Aorta (tissue), 5 donors: ENCODE results near the gene A1BG. TPM values are rescaled to one million over a fixed set of nuclear protein-coding genes. Genes with fewer than 3 reads are reported as not detected.
A peak's percentile ranks its signal among the peaks of the same experiment; 100 is the strongest.

Experiments
- ATAC-seq: fragments of 200-7000 bp; cut with Tn5 transposase; one replicate; pipeline ENCODE4 v1.9.1; 2022; ENCODE audit warnings: moderate library complexity; ENCODE audit not compliant: low FRiP score
- DNase-seq, 2 donors: peaks; one replicate each; pipeline ENCODE4 v3.0.0-alpha.2; 2020
- H3K27ac ChIP-seq, 2 donors: one replicate each; pipeline ENCODE4 v1.5.1; 2013; ENCODE audit warnings: low read length in 2 of 2, mild to moderate bottlenecking in 2 of 2, moderate library complexity in 2 of 2, control low read depth in 1 of 2, inconsistent platforms in 1 of 2, low read depth in 1 of 2
- H3K27me3 ChIP-seq, 2 donors: one replicate each; pipeline ENCODE4 v1.6.1; 2013; ENCODE audit warnings: control low read depth in 1 of 2, low read length in 1 of 2, mild to moderate bottlenecking in 1 of 2, moderate library complexity in 1 of 2; ENCODE audit not compliant: insufficient read depth in 2 of 2, control insufficient read depth in 1 of 2
- H3K36me3 ChIP-seq, 2 donors: one replicate each; pipeline ENCODE4 v1.6.1; 2013; ENCODE audit warnings: control low read depth in 1 of 2, low read length in 1 of 2, mild to moderate bottlenecking in 1 of 2; ENCODE audit not compliant: insufficient read depth in 2 of 2, control insufficient read depth in 1 of 2
- H3K4me1 ChIP-seq, 2 donors: one replicate each; pipeline ENCODE4 v1.6.1; 2013; ENCODE audit warnings: low read length in 2 of 2, control low read depth in 1 of 2, mild to moderate bottlenecking in 1 of 2, moderate library complexity in 1 of 2; ENCODE audit not compliant: insufficient read depth in 2 of 2, control insufficient read depth in 1 of 2
- H3K4me3 ChIP-seq, 2 donors: one replicate each; pipeline ENCODE4 v1.5.1; 2013; ENCODE audit warnings: low read length in 2 of 2, control low read depth in 1 of 2, mild to moderate bottlenecking in 1 of 2
- H3K9me3 ChIP-seq: one replicate; pipeline ENCODE4 v1.6.1; 2013; ENCODE audit warnings: mild to moderate bottlenecking, low read length; ENCODE audit not compliant: control insufficient read depth
- WGBS, 2 donors: extraction: QIAGEN DNeasy Blood & Tissue Kit; methylation state at CpG; one replicate each; pipeline ENCODE4 v1.1.7; 2013; 5-methylcytosine and 5-hydroxymethylcytosine counted together
- intact Hi-C, 2 donors: fragments of 100-400 bp; cut with DNase I; formaldehyde crosslinking; loops; one replicate each; pipeline versions ENCODE4 v1.14.2 to v1.15.0; 2022
- long read RNA-seq, 2 donors: library from polyadenylated mRNA; unstranded; transcript quantifications; one replicate each; pipeline ENCODE4 v2.0.0, GENCODE V29; 2020 to 2021
- polyA plus RNA-seq, 2 donors: library from polyadenylated mRNA; stranded (reverse); fragments of 200-250 nt; gene quantifications; one replicate each; pipeline ENCODE4 v1.2.3, GENCODE V29; 2013
- total RNA-seq, 2 donors: library from RNA; stranded (reverse); fragmentation: NEBNext Ultra II Directional; extraction: Animal tissue kit (Norgen Biotek cat#: 25700); gene quantifications; one replicate each; pipeline ENCODE4 v1.2.1, GENCODE V29; 2021
- donor health status: healthy with polysubstance abuse.
- donor health status: Bipolar disorder and iron deficiency.
- donor health status: DM: no; HTN: no; CAD: no.
- donor health status: DM: no; HTN: no; CAD: no.
- donor health status: DM: yes; HTN: yes; CAD: no.

A1BG gene, protein sequence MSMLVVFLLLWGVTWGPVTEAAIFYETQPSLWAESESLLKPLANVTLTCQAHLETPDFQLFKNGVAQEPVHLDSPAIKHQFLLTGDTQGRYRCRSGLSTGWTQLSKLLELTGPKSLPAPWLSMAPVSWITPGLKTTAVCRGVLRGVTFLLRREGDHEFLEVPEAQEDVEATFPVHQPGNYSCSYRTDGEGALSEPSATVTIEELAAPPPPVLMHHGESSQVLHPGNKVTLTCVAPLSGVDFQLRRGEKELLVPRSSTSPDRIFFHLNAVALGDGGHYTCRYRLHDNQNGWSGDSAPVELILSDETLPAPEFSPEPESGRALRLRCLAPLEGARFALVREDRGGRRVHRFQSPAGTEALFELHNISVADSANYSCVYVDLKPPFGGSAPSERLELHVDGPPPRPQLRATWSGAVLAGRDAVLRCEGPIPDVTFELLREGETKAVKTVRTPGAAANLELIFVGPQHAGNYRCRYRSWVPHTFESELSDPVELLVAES
- total RNA-seq (10 to 100 TPM in 1 of 2 donors, 1 to 10 TPM in 1; 9.7 to 11.3 TPM), polyA plus RNA-seq (10 to 100 TPM; 21.5 to 81.6 TPM)
- long read RNA-seq, donor 1, partial matches to known transcripts = 1 of 1 reads
- long read RNA-seq, donor 1, other reads (novel, unspliced or antisense) = 0 of 1 reads
- long read RNA-seq, donor 2, partial matches to known transcripts = 0 of 2 reads
- long read RNA-seq, donor 2, other reads (novel, unspliced or antisense) = 2 of 2 reads

DNA sequence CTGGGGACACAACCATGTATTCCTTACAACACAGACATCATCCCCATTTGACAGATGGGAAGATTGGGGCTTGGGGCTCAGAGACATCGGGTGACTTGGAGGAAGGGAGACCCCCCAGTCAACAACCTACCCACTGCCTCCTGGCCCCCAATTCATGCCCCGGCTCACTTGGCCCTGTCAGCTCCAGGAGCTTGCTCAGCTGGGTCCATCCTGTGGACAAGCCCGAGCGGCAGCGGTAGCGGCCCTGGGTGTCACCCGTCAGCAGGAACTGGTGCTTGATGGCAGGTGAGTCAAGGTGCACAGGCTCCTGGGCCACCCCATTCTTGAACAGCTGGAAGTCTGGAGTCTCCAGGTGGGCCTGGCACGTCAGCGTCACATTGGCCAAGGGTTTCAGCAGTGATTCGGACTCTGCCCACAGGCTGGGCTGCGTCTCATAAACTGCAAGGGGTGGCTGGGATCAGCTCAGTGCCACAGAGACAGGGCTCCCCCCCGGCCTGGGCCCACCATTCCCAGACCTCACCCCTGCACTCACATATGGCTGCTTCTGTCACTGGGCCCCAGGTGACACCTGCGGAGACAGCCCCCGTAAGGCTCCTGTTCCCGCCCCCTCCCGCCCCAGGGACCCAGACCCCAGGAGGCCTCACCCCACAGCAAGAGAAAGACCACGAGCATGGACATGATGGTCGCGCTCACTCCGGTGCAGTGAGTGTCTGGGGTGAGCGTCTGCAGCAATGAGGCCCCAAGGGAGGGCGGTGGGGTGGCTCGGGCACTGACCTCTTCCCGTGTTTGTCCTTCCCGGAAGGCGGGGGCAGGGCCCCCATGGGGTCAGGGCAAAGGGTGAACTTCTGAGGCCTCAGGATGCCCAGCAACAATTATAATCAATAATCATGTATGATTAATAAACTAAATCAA, at the start of gene A1BG:
Gene A1BG (minus strand): TSS at position 733 of the 912 bp plus-strand sequence. CDS start 55 bp downstream, at position 678.
- no peaks in the 10 kb centered on the region for H3K36me3 ChIP-seq
- DNase-seq = peak; percentile 44 to 68
- 81 to 86% methylated on average over 26 of the region's 26 CpGs for WGBS, 2 donors

DNA sequence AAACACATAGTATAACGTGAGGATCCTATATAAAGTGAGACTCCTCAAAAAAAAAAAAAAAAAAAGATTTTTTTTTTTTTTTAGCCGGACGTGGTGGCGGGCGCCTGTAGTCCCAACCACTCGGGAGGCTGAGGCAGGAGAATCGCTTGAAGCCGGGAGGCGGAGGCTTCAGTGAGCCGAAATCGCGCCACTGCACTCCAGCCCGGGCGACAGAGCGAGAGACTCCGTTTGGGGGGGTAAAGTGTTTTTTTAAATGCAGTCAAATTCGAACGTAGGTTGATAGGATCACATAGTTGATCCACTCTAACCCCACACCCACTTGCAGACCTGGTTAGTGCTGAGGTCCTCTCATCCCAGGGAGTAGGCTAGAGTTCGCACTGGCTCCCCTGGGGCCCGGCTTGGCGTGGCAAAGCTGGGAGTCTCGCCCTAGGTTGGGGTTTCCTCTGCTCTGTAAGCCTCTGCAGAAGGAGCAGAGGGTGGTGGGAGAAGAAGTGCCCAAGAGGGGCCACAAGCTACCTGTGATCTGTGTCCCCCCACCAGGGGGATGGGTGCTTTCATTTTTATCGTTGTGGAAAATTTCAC, 48.6 kb upstream of the A1BG start:
- Histone ChIP-seq H3K4me1 (no peaks in the 10 kb centered on the region), H3K27me3 (no peaks in the 10 kb centered on the region), H3K4me3 (no peak overlapping the region), H3K27ac (no peak overlapping the region), H3K36me3 (no peaks in the 10 kb centered on the region), H3K9me3 (no peaks in the 10 kb centered on the region)
- intact Hi-C loops = loop anchor here in 1 of 2 donors (5.0 kb wide), 1 partner anchor 40 kb away; the partner anchor contains the start of gene ZNF132
- WGBS, 2 donors = 26 to 30% methylated on average over 21 to 23 of the region's 23 CpGs
- ATAC-seq (no peak), DNase-seq (peak in 1 of 2 donors; percentile 60)

More for the DNA sequence above, at the start of gene A1BG:
- intact Hi-C loops = no loop called here
- no peaks in the 10 kb centered on the region for H3K9me3 ChIP-seq
- no peaks in the 10 kb centered on the region for H3K4me1 ChIP-seq
- no peak within 1 kb of the TSS for H3K4me3 ChIP-seq
- no peaks in the 10 kb centered on the region for H3K27me3 ChIP-seq
- H3K27ac ChIP-seq = no peak within 1 kb of the TSS
- ATAC-seq = no peak

DNA sequence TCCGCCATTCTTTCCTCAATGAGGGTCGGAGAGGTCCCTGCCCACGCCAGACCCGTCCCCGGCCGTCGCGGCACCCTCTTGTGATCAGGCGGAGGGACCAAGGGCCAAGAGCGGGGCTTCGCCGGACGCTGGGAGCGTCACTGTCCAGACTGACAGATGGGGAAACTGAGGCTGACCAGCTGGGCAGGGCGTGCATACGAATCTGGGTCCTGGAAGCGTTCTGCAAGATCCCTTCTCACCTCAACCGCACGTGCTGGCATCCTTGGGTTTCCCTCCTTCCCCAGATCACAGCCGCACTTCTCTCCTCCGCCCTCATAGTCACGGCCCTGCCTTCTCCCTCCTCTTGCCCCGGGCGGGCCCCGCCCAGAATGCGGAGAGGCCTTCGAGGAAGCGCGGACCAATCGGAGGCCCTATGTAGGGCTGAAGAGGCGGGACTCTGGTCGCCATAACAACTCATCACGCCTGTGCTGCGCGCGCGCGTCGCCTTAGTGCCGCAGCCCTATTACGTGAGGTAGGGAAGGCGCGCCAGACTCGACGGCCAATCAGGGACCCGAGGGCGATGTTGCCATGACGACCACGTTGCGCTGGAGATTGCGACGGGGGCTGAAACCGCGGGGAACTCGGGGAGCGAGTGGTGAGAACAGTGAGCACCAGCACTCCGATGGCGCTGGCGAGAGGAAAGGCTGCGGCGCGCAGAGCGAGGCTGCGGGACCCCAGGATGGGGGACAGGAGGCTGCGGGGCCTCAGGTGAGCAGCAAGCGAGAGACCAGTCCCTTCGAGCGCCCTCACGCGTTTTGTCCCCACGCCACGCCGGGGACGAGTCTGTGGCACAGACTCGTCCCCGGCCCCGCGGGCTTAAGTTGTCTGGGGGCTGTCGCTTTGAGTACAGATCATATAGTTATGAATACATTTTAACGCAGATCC, 47.9 kb upstream of the A1BG start:
- Histone ChIP-seq H3K9me3 (no peaks in the 10 kb centered on the region), H3K27ac (no peak overlapping the region), H3K4me1 (no peaks in the 10 kb centered on the region), H3K36me3 (no peaks in the 10 kb centered on the region), H3K4me3 (peak overlapping the region in 1 of 2 donors; percentile 57), H3K27me3 (no peaks in the 10 kb centered on the region)
- intact Hi-C loops = loop anchor here in 1 of 2 donors (5.0 kb wide), 1 partner anchor 41 kb away; the partner anchor contains the start of gene ZNF132
- DNase-seq (peak; percentile 100), ATAC-seq (peak; percentile 100)
- 1% methylated on average over 77 to 80 of the region's 80 CpGs for WGBS, 2 donors

DNA sequence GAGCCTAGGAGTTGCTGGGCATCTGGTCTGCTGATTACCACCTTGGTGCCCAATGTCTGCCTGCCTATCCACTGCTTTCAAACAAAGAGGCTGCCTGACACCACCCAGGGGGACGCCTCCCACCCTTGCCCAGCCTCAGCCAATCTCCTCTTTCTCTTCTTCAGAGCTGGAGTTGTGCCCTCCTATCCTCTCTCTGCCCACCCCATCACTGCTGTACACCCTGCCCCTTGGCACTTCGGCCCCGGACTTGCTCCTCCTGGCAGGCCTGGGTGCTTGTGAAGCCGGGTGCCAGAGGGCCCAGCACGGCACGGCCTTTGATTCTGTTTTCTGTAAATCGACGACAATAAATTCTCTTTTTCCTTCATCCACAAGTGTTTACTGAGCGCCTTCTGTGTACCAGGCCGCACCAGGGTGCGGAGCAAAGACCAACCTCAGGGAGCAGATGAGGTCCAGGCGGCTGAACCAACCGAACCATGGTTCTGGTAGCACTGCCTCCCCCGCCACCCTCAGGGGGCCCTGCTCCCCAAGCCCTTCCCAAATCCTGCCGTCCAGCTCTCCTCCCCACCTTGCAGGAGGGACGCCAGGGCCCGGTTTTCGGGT, 47.1 kb upstream of the A1BG start:
- Histone ChIP-seq H3K9me3 (no peaks in the 10 kb centered on the region), H3K27ac (no peak overlapping the region), H3K36me3 (no peaks in the 10 kb centered on the region), H3K27me3 (no peaks in the 10 kb centered on the region), H3K4me3 (peak overlapping the region in 1 of 2 donors; percentile 57), H3K4me1 (no peaks in the 10 kb centered on the region)
- DNase-seq = peak; percentile 50 to 74
- WGBS, 2 donors = 22 to 39% methylated on average over 18 of the region's 18 CpGs
- intact Hi-C loops = loop anchor here in 1 of 2 donors (5.0 kb wide), 1 partner anchor 42 kb away; the partner anchor contains the start of gene ZNF132
- no peak for ATAC-seq

DNA sequence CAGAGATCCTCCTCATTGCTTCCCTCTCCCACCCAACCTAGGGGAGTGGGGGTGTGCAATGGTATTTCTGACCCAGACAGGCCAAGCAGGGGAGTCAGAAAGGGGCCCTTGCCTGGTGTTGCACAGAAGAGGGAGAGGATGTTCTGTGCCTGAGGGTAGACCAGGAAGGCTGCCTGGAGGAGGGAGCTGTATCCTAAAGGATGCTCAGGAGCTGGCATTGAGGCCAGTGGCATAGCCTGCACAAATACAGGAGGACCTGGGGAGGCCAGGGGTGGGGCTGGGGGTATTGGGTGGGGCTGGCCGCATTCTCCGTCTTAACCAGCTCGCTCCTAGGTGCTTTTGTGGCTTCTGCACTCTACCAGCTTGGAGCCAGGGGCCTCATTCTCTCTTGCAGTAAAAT, 46.6 kb upstream of the A1BG start:
- Histone ChIP-seq H3K27me3 (no peaks in the 10 kb centered on the region), H3K27ac (no peak overlapping the region), H3K36me3 (no peaks in the 10 kb centered on the region), H3K4me1 (no peaks in the 10 kb centered on the region), H3K4me3 (no peak overlapping the region), H3K9me3 (no peaks in the 10 kb centered on the region)
- intact Hi-C loops = loop anchor here in 1 of 2 donors (5.0 kb wide), 1 partner anchor 42 kb away; the partner anchor contains the start of gene ZNF132
- 94 to 98% methylated on average over 3 of the region's 3 CpGs for WGBS, 2 donors
- peak in 1 of 2 donors; percentile 39 for DNase-seq
- no peak for ATAC-seq

DNA sequence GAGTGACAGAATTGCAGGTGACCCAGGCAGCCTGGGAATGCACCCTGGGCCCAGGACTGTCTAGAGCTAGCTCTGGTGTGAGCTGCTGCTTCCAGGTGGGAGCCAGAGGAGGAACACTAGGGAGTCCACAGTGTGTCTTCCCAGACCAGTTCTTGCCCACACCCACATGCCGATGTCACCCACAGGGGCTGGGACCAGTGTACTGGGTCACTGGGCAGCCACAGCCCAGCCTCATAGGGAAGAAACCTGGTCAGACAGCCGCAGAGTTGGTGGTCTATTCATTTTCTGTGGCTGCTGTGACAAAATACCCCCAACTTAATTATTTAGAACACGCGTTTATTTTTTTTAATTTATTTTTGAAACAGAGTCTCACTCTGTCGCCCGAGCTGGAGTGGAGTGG, 45.3 kb upstream of the A1BG start:
- H3K27me3 ChIP-seq = no peaks in the 10 kb centered on the region
- no peak overlapping the region for H3K4me3 ChIP-seq
- no peak overlapping the region for H3K27ac ChIP-seq
- peaks cover 0 to 9% of the 10 kb centered on the region in 2 donors for H3K36me3 ChIP-seq
- no peaks in the 10 kb centered on the region for H3K9me3 ChIP-seq
- intact Hi-C loops = no loop called here
- no peaks in the 10 kb centered on the region for H3K4me1 ChIP-seq
- WGBS, 2 donors = 90 to 91% methylated on average over 6 of the region's 6 CpGs
- ATAC-seq (no peak), DNase-seq (peak in 1 of 2 donors; percentile 37)

DNA sequence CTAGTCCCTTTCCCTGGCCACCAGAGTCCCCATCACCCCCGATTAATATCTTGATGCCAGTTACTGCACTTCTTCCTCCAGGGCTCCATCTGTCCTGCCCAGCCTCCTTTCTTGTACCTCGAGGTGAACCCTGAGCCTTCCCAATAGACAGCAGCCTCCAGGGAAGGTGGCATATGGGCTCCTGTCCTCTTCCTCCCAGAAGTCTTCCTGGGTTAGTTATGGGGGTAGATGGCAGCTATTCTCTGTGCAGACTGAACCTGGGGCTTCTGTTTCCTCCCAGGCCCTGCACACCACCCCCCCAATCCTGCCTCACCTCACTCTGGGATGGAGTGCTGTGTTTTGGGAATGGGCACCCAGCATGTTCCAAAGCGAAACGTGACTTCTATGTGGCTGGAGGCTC, 44.8 kb upstream of the A1BG start:
- WGBS, 2 donors = 82% methylated on average over 4 of the region's 4 CpGs
- Histone ChIP-seq H3K4me3 (no peak overlapping the region), H3K27me3 (no peaks in the 10 kb centered on the region), H3K27ac (no peak overlapping the region), H3K36me3 (peaks cover 3 to 12% of the 10 kb centered on the region in 2 donors), H3K4me1 (no peaks in the 10 kb centered on the region), H3K9me3 (no peaks in the 10 kb centered on the region)
- ATAC-seq (no peak), DNase-seq (peak in 1 of 2 donors; percentile 13)
- intact Hi-C loops = no loop called here
